ENCODE data around the gene CDH23.

The CDH23 gene

DNA sequence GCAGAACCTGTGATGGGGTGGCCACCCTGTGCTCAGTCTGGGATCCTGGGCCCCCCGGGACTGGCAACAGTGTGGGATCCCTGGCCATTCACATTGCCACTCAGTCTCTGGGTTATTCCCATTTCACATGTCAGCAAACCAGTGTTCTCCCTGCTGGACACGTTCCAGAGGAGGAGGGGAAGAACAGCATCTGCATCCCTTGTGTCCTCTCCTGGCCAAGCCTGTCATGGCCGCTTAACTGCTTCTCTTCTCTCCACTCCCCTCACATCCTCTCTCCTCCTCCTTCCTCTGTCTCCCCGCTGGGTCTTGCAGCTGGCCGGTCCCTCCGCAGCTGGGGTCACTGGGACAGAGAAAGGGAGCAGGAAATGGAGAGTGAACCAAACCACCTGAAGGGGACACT lies 248.5 kb downstream of the CDH23 start:
- H3K9me3 ChIP-seq (ENCODE audit: control insufficient read depth, low read length), result no peaks in the 10 kb centered on the region
- H3K4me3 ChIP-seq (ENCODE audit: low read length), result no peak overlapping the region
- H3K27me3 ChIP-seq (ENCODE audit: control insufficient read depth, insufficient read depth, low read length), result peaks cover 2% of the 10 kb centered on the region
- no peaks in the 10 kb centered on the region for H3K36me3 ChIP-seq (ENCODE audit: control insufficient read depth, insufficient read depth, low read length)
- H3K9ac ChIP-seq (ENCODE audit: low read length), result no peak overlapping the region
- H3K4me1 ChIP-seq (ENCODE audit: control insufficient read depth, insufficient read depth, low read length), result peaks cover 24% of the 10 kb centered on the region

- Histone ChIP-seq H3K27me3 (ENCODE audit: control insufficient read depth, insufficient read depth, low read length) (peaks cover 2% of the 10 kb centered on the region), H3K4me1 (ENCODE audit: control insufficient read depth, insufficient read depth, low read length) (peaks cover 24% of the 10 kb centered on the region), H3K9me3 (ENCODE audit: control insufficient read depth, low read length) (no peaks in the 10 kb centered on the region), H3K36me3 (ENCODE audit: control insufficient read depth, insufficient read depth, low read length) (no peaks in the 10 kb centered on the region), H3K9ac (ENCODE audit: low read length) (no peak overlapping the region), H3K4me3 (ENCODE audit: low read length) (no peak overlapping the region)
Observed at GRCh38 chr10:71646037-71646436, 249.3 kb downstream of the CDH23 start.

- Histone ChIP-seq H3K9me3 (ENCODE audit: control insufficient read depth, low read length) (no peaks in the 10 kb centered on the region), H3K9ac (ENCODE audit: low read length) (no peak overlapping the region), H3K36me3 (ENCODE audit: control insufficient read depth, insufficient read depth, low read length) (no peaks in the 10 kb centered on the region), H3K4me3 (ENCODE audit: low read length) (no peak overlapping the region), H3K27me3 (ENCODE audit: control insufficient read depth, insufficient read depth, low read length) (peaks cover 2% of the 10 kb centered on the region), H3K4me1 (ENCODE audit: control insufficient read depth, insufficient read depth, low read length) (peaks cover 24% of the 10 kb centered on the region)
Observed at GRCh38 chr10:71646592-71647292, 250.0 kb downstream of the CDH23 start.

GRCh38 chr10:71647526-71648253 lies 251.0 kb downstream of the CDH23 start:
- Histone ChIP-seq H3K9ac (ENCODE audit: low read length) (no peak overlapping the region), H3K4me1 (ENCODE audit: control insufficient read depth, insufficient read depth, low read length) (peaks cover 24% of the 10 kb centered on the region), H3K27me3 (ENCODE audit: control insufficient read depth, insufficient read depth, low read length) (peaks cover 2% of the 10 kb centered on the region), H3K36me3 (ENCODE audit: control insufficient read depth, insufficient read depth, low read length) (no peaks in the 10 kb centered on the region), H3K4me3 (ENCODE audit: low read length) (no peak overlapping the region), H3K9me3 (ENCODE audit: control insufficient read depth, low read length) (no peaks in the 10 kb centered on the region)

DNA sequence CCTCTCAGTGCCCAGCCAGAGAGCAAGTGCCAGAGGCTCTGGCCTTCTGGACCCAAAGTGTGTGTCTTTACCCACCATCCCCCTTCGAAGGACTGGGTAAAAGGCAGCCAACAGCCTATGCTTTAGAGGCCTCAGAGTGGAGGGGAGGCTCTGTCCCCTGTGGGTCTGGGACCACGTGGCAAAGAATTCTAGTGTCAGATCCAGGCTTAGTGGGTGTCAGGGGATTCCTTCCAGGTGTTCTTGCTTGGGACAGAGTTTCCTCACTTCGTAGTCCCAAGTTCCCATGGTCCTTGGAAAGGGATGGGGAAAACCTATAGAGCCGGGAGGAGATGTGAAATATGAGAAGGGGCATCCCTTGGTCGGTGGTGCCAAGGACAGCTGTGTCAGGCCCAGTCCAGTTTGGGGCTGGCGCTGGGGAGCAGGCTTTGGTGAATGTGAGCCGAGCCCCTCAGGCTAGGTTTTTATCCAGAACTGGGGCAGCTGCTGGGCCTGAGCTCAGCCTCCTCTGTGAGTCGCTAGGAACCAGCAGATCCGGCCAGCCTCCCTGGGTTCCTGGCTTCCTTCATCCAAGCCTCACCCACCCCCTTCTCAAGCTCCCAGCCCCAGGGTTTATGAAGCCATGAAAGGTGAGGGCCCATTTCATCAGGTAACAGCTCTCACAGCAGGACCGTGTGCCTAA lies 251.7 kb downstream of the CDH23 start:
- Histone ChIP-seq H3K9me3 (ENCODE audit: control insufficient read depth, low read length) (no peaks in the 10 kb centered on the region), H3K27me3 (ENCODE audit: control insufficient read depth, insufficient read depth, low read length) (peaks cover 2% of the 10 kb centered on the region), H3K9ac (ENCODE audit: low read length) (no peak overlapping the region), H3K4me1 (ENCODE audit: control insufficient read depth, insufficient read depth, low read length) (peaks cover 24% of the 10 kb centered on the region), H3K36me3 (ENCODE audit: control insufficient read depth, insufficient read depth, low read length) (no peaks in the 10 kb centered on the region), H3K4me3 (ENCODE audit: low read length) (no peak overlapping the region)

DNA sequence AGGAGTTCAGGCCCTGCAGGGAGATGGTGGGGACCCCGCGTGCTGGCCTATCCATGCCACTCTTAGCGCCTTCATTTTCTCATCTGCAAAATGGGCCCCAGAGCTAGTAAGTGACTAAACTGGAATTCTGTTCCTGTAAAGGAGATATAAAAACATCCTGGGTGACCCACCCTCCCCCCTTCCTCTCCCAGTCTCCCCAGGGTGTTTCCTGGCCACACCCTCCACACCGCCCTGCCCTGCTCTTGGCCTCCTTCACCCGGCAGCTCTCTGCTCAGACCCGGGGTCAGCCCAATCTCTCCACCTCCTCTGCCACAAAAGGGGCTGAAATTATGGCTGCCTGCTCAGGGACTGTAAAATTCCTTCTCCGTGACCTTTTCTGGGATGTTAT lies 252.2 kb downstream of the CDH23 start:
- H3K9ac ChIP-seq (ENCODE audit: low read length), result no peak overlapping the region
- H3K9me3 ChIP-seq (ENCODE audit: control insufficient read depth, low read length), result no peaks in the 10 kb centered on the region

GRCh38 chr10:71649631-71650030 lies 252.9 kb downstream of the CDH23 start:
- Histone ChIP-seq H3K9me3 (ENCODE audit: control insufficient read depth, low read length) (no peaks in the 10 kb centered on the region), H3K4me3 (ENCODE audit: low read length) (no peak overlapping the region), H3K36me3 (ENCODE audit: control insufficient read depth, insufficient read depth, low read length) (no peaks in the 10 kb centered on the region), H3K27me3 (ENCODE audit: control insufficient read depth, insufficient read depth, low read length) (peaks cover 2% of the 10 kb centered on the region), H3K9ac (ENCODE audit: low read length) (no peak overlapping the region), H3K4me1 (ENCODE audit: control insufficient read depth, insufficient read depth, low read length) (peaks cover 24% of the 10 kb centered on the region)

More for the DNA sequence above, 252.2 kb downstream of the CDH23 start:
- Histone ChIP-seq H3K4me1 (ENCODE audit: control insufficient read depth, insufficient read depth, low read length) (peaks cover 24% of the 10 kb centered on the region), H3K4me3 (ENCODE audit: low read length) (no peak overlapping the region), H3K27me3 (ENCODE audit: control insufficient read depth, insufficient read depth, low read length) (peaks cover 2% of the 10 kb centered on the region), H3K36me3 (ENCODE audit: control insufficient read depth, insufficient read depth, low read length) (no peaks in the 10 kb centered on the region)

DNA sequence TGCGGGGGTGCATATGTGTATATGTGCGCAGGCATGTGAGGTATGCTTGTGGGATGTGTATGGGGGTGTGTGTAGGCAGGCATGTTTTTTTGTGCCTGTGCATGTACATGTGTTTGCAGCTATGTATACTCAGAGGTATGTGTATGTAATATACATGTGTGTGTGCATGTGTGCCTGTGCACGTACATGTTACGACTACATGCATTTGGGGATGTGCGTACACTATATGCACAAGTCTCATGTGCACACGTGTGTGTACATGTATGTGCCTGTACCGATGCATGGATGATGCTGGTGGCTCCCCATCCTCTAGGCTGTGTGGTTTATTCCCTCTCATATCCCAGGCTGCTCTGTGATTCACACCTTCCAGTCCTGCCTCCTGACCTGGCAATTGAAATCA lies 253.7 kb downstream of the CDH23 start:
- Histone ChIP-seq H3K27me3 (ENCODE audit: control insufficient read depth, insufficient read depth, low read length) (no peaks in the 10 kb centered on the region), H3K4me1 (ENCODE audit: control insufficient read depth, insufficient read depth, low read length) (peaks cover 24% of the 10 kb centered on the region), H3K36me3 (ENCODE audit: control insufficient read depth, insufficient read depth, low read length) (no peaks in the 10 kb centered on the region), H3K9me3 (ENCODE audit: control insufficient read depth, low read length) (no peaks in the 10 kb centered on the region), H3K9ac (ENCODE audit: low read length) (no peak overlapping the region), H3K4me3 (ENCODE audit: low read length) (no peak overlapping the region)

DNA sequence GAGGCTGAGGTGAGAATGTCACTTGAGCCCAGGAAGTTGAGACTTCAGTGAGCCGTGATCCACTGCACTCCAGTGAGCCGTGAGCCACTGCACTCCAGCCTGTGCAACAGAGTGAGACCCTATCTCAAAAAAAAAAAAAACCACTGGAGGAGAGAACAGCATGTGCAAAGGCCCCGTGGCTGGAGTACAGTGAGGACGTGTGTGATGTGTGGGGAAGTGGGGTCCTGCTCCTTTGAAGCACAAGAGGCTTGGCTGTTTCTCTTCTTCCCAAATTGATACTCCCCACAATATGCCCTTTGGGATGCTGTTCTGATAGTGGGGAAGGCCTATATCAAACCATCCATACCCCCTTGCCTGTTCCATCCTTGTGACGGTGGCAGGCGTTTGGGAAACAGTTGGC lies 254.7 kb downstream of the CDH23 start:
- no peak overlapping the region for H3K9ac ChIP-seq (ENCODE audit: low read length)
- no peaks in the 10 kb centered on the region for H3K36me3 ChIP-seq (ENCODE audit: control insufficient read depth, insufficient read depth, low read length)
- no peaks in the 10 kb centered on the region for H3K27me3 ChIP-seq (ENCODE audit: control insufficient read depth, insufficient read depth, low read length)
- H3K4me3 ChIP-seq (ENCODE audit: low read length), result no peak overlapping the region
- peaks cover 24% of the 10 kb centered on the region for H3K4me1 ChIP-seq (ENCODE audit: control insufficient read depth, insufficient read depth, low read length)
- H3K9me3 ChIP-seq (ENCODE audit: control insufficient read depth, low read length), result no peaks in the 10 kb centered on the region

GRCh38 chr10:71651928-71652327 lies 255.2 kb downstream of the CDH23 start:
- Histone ChIP-seq H3K9me3 (ENCODE audit: control insufficient read depth, low read length) (no peaks in the 10 kb centered on the region), H3K36me3 (ENCODE audit: control insufficient read depth, insufficient read depth, low read length) (no peaks in the 10 kb centered on the region), H3K9ac (ENCODE audit: low read length) (no peak overlapping the region), H3K4me1 (ENCODE audit: control insufficient read depth, insufficient read depth, low read length) (peaks cover 24% of the 10 kb centered on the region), H3K4me3 (ENCODE audit: low read length) (no peak overlapping the region), H3K27me3 (ENCODE audit: control insufficient read depth, insufficient read depth, low read length) (no peaks in the 10 kb centered on the region)

DNA sequence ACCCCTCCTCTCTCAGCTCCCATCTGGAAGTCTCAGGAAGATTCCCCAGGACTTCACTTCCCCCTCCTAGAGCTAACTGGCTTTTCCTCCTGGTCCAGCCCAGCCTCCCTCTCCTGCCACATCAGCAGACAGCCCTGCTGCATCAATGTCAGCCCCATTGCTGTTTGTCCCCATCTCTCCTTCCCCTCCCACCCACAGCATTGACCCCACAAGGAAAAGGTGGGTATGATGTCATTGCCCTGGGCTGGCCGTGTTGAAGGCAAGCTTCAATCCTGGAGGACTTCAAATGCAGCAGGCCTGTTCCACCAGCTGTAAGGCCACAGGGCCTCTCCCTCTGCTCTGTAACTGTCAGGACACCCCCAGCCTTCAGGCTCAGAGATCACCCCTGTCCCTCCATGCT lies 256.3 kb downstream of the CDH23 start:
- Histone ChIP-seq H3K9me3 (ENCODE audit: control insufficient read depth, low read length) (no peaks in the 10 kb centered on the region), H3K4me3 (ENCODE audit: low read length) (no peak overlapping the region), H3K9ac (ENCODE audit: low read length) (no peak overlapping the region), H3K27me3 (ENCODE audit: control insufficient read depth, insufficient read depth, low read length) (no peaks in the 10 kb centered on the region), H3K4me1 (ENCODE audit: control insufficient read depth, insufficient read depth, low read length) (peaks cover 18% of the 10 kb centered on the region), H3K36me3 (ENCODE audit: control insufficient read depth, insufficient read depth, low read length) (no peaks in the 10 kb centered on the region)

GRCh38 chr10:71656220-71656619 lies 259.5 kb downstream of the CDH23 start:
- H3K9me3 ChIP-seq (ENCODE audit: control insufficient read depth, low read length), result no peaks in the 10 kb centered on the region
- no peaks in the 10 kb centered on the region for H3K27me3 ChIP-seq (ENCODE audit: control insufficient read depth, insufficient read depth, low read length)
- H3K36me3 ChIP-seq (ENCODE audit: control insufficient read depth, insufficient read depth, low read length), result no peaks in the 10 kb centered on the region
- no peaks in the 10 kb centered on the region for H3K4me1 ChIP-seq (ENCODE audit: control insufficient read depth, insufficient read depth, low read length)
- H3K9ac ChIP-seq (ENCODE audit: low read length), result no peak overlapping the region
- no peak overlapping the region for H3K4me3 ChIP-seq (ENCODE audit: low read length)
